SU-DHL-6 (cell line): Measurements from ENCODE around the gene GPSM1.

Experiments used
- H2AFZ ChIP-seq: fragments of 200-600 bp; sonication (generic); 2 replicates; pipeline ENCODE4 v1.6.1; 2014; ENCODE audit warnings: low read depth, mild to moderate bottlenecking, moderate library complexity, mixed read lengths, antibody characterized with exemption, low read length; ENCODE audit not compliant: severe bottlenecking
- H3F3A ChIP-seq: fragments of 200-600 bp; shearing (Covaris generic); 2 replicates; pipeline ENCODE4 v1.6.0; 2016; ENCODE audit warnings: antibody characterized with exemption, mild to moderate bottlenecking; ENCODE audit not compliant: insufficient read depth
- H3K27ac ChIP-seq: fragments of 200-600 bp; sonication (generic); 2 replicates; pipeline ENCODE4 v1.5.1; 2016; ENCODE audit warnings: low read depth, mild to moderate bottlenecking, low read length, moderate library complexity, mixed read lengths
- H3K27me3 ChIP-seq: fragments of 200-600 bp; sonication (generic), shearing (Covaris generic); 2 replicates; pipeline ENCODE4 v1.6.0; 2014; ENCODE audit warnings: mild to moderate bottlenecking, low read length
- H3K36me3 ChIP-seq: fragments of 200-600 bp; sonication (generic); 2 replicates; pipeline ENCODE4 v1.6.1; 2014; ENCODE audit warnings: mild to moderate bottlenecking, low read length, mixed read lengths
- H3K4me2 ChIP-seq: fragments of 300-600, 200-600 bp; shearing (Covaris generic), sonication (generic); 2 replicates; pipeline ENCODE4 v1.6.0; 2014; ENCODE audit warnings: low read length, low read depth, mild to moderate bottlenecking; ENCODE audit not compliant: poor library complexity, severe bottlenecking
- H3K4me3 ChIP-seq: fragments of 200-600 bp; sonication (generic); 2 replicates; pipeline ENCODE4 v1.5.1; 2014; ENCODE audit warnings: antibody characterized with exemption, low read length, mild to moderate bottlenecking, mixed read lengths; ENCODE audit not compliant: insufficient read depth, poor library complexity, severe bottlenecking
- H3K79me2 ChIP-seq: fragments of 200-600 bp; sonication (generic); 2 replicates; pipeline ENCODE4 v1.6.1; 2014; ENCODE audit warnings: mild to moderate bottlenecking, low read length, moderate library complexity; ENCODE audit not compliant: insufficient read depth
- H3K9ac ChIP-seq: fragments of 200-600 bp; sonication (generic); 2 replicates; pipeline ENCODE4 v1.7.0; 2014; ENCODE audit warnings: mild to moderate bottlenecking, low read length
- H3K9me2 ChIP-seq: fragments of 200-600 bp; sonication (generic); replicated peaks from 2 replicates; pipeline ENCODE4 v1.6.1; 2014; ENCODE audit warnings: low read length; ENCODE audit not compliant: insufficient read depth
- H3K9me3 ChIP-seq: fragments of 200-600 bp; sonication (generic); 2 replicates; pipeline ENCODE4 v1.6.1; 2014; ENCODE audit warnings: low read length, mixed read lengths; ENCODE audit not compliant: insufficient read depth
- H4K20me1 ChIP-seq: fragments of 200-600 bp; sonication (generic); 2 replicates; pipeline ENCODE4 v1.6.1; 2014; ENCODE audit warnings: low read depth, mild to moderate bottlenecking, antibody characterized with exemption, low read length, moderate library complexity, mixed read lengths
- CTCF ChIP-seq: fragments of 200-600 bp; sonication (generic); IDR thresholded peaks from one replicate; pipeline ENCODE4 v1.5.1; 2017; ENCODE audit warnings: antibody characterized with exemption, mild to moderate bottlenecking, low read length, moderate library complexity; ENCODE audit not compliant: insufficient read depth, poor library complexity, severe bottlenecking
- EZH2phosphoT487 ChIP-seq: fragments of 200-600 bp; sonication (generic), shearing (Covaris generic); conservative IDR thresholded peaks from 2 replicates; pipeline ENCODE4 v1.6.1; 2018; ENCODE audit warnings: mild to moderate bottlenecking, antibody characterized with exemption, low read length, moderate library complexity, mixed read lengths

GPSM1 gene

GRCh38 chr9:136379891-136380290 lies 52.6 kb downstream of the GPSM1 start:
- H3K27ac ChIP-seq, result no peak overlapping the region
- no peaks in the 10 kb centered on the region for H4K20me1 ChIP-seq
- H3F3A ChIP-seq, result no peaks in the 10 kb centered on the region
- H2AFZ ChIP-seq, result no peak overlapping the region
- H3K4me2 ChIP-seq, result no peak overlapping the region
- H3K9me3 ChIP-seq, result no peaks in the 10 kb centered on the region
- TF ChIP-seq CTCF (no peak), EZH2phosphoT487 (no peak)
- H3K27me3 ChIP-seq, result no peaks in the 10 kb centered on the region
- H3K4me3 ChIP-seq, result no peak overlapping the region
- no peaks in the 10 kb centered on the region for H3K79me2 ChIP-seq
- no peak overlapping the region for H3K9ac ChIP-seq
- H3K36me3 ChIP-seq, result 0 out of 2 replicates have a peak, but pooled peaks cover 4% of the 10 kb centered on the region
- no peaks in the 10 kb centered on the region for H3K9me2 ChIP-seq

- TF ChIP-seq EZH2phosphoT487 (no peak), CTCF (no peak)
- Histone ChIP-seq H3K27ac (no peak overlapping the region), H3K36me3 (0 out of 2 replicates have a peak, but pooled peaks cover 4% of the 10 kb centered on the region), H3K27me3 (no peaks in the 10 kb centered on the region), H2AFZ (no peak overlapping the region), H3K9me2 (no peaks in the 10 kb centered on the region), H3K4me3 (no peak overlapping the region), H3K9ac (no peak overlapping the region), H3K79me2 (no peaks in the 10 kb centered on the region), H3K9me3 (no peaks in the 10 kb centered on the region), H3K4me2 (no peak overlapping the region), H4K20me1 (no peaks in the 10 kb centered on the region), H3F3A (no peaks in the 10 kb centered on the region)
Measured at GRCh38 chr9:136380381-136380780, 53.0 kb downstream of the GPSM1 start.

GRCh38 chr9:136381311-136381710 lies 54.0 kb downstream of the GPSM1 start:
- Histone ChIP-seq H3K27ac (no peak overlapping the region), H3K9ac (no peak overlapping the region), H3K9me3 (no peaks in the 10 kb centered on the region), H3F3A (no peaks in the 10 kb centered on the region), H3K36me3 (0 out of 2 replicates have a peak, but pooled peaks cover 4% of the 10 kb centered on the region), H3K79me2 (no peaks in the 10 kb centered on the region), H3K9me2 (no peaks in the 10 kb centered on the region), H3K4me3 (no peak overlapping the region), H3K4me2 (no peak overlapping the region), H2AFZ (no peak overlapping the region), H3K27me3 (no peaks in the 10 kb centered on the region), H4K20me1 (no peaks in the 10 kb centered on the region)
- TF ChIP-seq EZH2phosphoT487 (no peak), CTCF (no peak)
